Type B pancreatic cell (in vitro differentiated cells): Measurements from ENCODE around the gene IBA57. TPM values are rescaled to one million over a fixed set of nuclear protein-coding genes. Genes with fewer than 3 reads are reported as not detected.

Source experiments
- DNase-seq: peaks from one replicate; pipeline ENCODE4 v3.0.0; 2021; ENCODE audit warnings: mixed read lengths; ENCODE audit not compliant: unreplicated experiment; ENCODE audit errors: extremely low spot score
- H3K27ac Mint-ChIP-seq: 2 replicates; pipeline ENCODE4 v1.8.0; 2021; ENCODE audit warnings: mild to moderate bottlenecking, mixed read lengths
- H3K27me3 Mint-ChIP-seq: 2 replicates; pipeline ENCODE4 v1.8.0; 2021; ENCODE audit warnings: mixed read lengths
- H3K36me3 Mint-ChIP-seq: 2 replicates; pipeline ENCODE4 v1.8.0; 2021; ENCODE audit warnings: mixed read lengths
- H3K4me1 Mint-ChIP-seq: one replicate; pipeline ENCODE4 v1.8.0; 2021; ENCODE audit warnings: mixed read lengths; ENCODE audit not compliant: unreplicated experiment
- H3K4me3 Mint-ChIP-seq: 2 replicates; pipeline ENCODE4 v1.8.0; 2021; ENCODE audit warnings: mild to moderate bottlenecking, mixed read lengths
- H3K9me3 Mint-ChIP-seq: 2 replicates; pipeline ENCODE4 v1.8.0; 2021; ENCODE audit warnings: mixed read lengths
- total RNA-seq: library from RNA; stranded (reverse); gene quantifications from 2 replicates; pipeline ENCODE4 v1.2.1, GENCODE V29; 2021; ENCODE audit warnings: low replicate concordance
- TF ChIP-seq, protein P1 (sequence below): fragments of 200-600 bp; sonication (generic); conservative IDR thresholded peaks from 2 replicates; pipeline ENCODE4 v1.5.0; 2021; ENCODE audit warnings: antibody characterized with exemption, mild to moderate bottlenecking

The IBA57 gene
- total RNA-seq, 1 donor from 2014 or later: 9.5 TPM

DNA sequence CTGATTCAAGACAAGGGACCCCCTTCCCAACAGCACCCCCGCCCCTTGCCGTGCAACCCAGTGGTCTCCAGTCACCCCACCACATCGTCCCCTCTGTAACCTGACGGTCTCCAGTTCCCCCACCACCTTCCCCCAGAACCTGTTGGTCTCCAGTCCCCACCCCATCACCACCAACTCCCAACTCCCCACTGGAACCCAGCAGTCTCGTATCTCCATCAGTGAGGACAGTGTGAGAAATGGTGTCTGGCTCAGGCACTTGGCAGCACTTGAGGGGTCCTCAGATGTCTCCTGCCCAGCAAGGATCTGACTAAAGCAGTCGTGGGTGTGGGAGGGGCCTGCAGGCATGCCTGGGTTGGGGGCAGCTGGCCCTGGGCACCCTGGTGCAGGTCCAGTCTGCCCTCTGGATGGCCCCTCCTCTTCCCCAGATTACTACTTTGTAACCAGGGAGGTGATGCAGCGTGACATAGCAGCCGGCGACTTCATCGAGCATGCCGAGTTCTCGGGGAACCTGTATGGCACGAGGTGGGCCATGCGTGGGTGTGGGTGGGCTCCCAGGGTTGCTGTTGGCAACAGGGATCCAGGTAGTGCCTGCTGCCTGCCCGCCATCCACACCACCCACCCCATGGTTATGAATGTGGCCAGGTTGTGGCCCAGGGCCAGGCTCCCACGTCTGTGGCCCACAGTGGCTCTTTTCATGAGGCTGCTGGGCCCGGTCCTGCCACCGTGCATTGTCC is 19.0 kb upstream of the IBA57 start:
- Mint-ChIP-seq H3K4me3 (no peak overlapping the region), H3K27me3 (no peaks in the 10 kb centered on the region), H3K27ac (no peak overlapping the region), H3K9me3 (no peaks in the 10 kb centered on the region), H3K36me3 (no peaks in the 10 kb centered on the region), H3K4me1 (peaks cover 15% of the 10 kb centered on the region)
- no peak for DNase-seq
- TF ChIP-seq, protein P1, sequence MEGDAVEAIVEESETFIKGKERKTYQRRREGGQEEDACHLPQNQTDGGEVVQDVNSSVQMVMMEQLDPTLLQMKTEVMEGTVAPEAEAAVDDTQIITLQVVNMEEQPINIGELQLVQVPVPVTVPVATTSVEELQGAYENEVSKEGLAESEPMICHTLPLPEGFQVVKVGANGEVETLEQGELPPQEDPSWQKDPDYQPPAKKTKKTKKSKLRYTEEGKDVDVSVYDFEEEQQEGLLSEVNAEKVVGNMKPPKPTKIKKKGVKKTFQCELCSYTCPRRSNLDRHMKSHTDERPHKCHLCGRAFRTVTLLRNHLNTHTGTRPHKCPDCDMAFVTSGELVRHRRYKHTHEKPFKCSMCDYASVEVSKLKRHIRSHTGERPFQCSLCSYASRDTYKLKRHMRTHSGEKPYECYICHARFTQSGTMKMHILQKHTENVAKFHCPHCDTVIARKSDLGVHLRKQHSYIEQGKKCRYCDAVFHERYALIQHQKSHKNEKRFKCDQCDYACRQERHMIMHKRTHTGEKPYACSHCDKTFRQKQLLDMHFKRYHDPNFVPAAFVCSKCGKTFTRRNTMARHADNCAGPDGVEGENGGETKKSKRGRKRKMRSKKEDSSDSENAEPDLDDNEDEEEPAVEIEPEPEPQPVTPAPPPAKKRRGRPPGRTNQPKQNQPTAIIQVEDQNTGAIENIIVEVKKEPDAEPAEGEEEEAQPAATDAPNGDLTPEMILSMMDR: no peak

DNA sequence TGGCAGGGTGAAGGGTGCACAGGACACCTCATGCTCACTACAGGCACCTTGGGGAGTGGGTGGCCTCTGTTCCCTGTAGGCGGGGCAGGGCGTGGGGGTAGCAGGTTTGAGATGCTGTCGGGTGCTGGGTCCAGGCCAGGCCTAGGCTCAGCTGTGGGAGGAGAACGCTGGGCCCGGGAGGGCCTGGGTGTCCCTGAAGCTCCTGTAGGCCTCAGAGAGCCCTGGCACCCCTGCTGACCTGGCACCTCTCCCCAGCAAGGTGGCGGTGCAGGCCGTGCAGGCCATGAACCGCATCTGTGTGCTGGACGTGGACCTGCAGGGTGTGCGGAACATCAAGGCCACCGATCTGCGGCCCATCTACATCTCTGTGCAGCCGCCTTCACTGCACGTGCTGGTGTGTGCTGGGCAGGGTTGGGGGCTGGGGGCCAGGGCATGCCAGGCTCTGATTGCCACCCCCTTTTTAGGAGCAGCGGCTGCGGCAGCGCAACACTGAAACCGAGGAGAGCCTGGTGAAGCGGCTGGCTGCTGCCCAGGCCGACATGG is 18.4 kb upstream of the IBA57 start:
- H3K36me3 Mint-ChIP-seq: no peaks in the 10 kb centered on the region
- no peak overlapping the region for H3K4me3 Mint-ChIP-seq
- no peak overlapping the region for H3K27ac Mint-ChIP-seq
- H3K4me1 Mint-ChIP-seq: peaks cover 15% of the 10 kb centered on the region
- no peaks in the 10 kb centered on the region for H3K9me3 Mint-ChIP-seq
- no peaks in the 10 kb centered on the region for H3K27me3 Mint-ChIP-seq
- no peak for DNase-seq
- TF ChIP-seq, protein P1: no peak

DNA sequence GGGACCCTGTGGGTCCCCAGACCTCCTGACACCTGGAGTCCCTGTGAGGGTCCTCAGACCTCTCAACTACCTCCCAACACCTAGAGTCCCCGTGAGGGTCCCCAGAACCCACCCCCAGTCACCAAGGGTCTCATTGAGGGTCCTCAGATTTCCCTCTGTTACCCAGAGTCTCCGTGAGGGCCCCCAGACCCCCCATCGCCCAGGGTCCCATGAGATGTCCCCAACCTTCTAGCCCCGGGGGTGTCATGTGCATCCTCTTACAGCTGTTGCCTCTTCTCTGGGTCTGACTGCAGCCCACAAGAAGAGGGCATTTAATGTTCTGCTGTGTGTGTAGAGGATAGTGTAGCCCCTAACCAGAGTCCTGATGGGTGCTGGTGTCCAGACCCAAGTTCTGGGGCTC is 17.8 kb upstream of the IBA57 start:
- H3K27me3 Mint-ChIP-seq: no peaks in the 10 kb centered on the region
- TF ChIP-seq, protein P1: no peak
- no peaks in the 10 kb centered on the region for H3K9me3 Mint-ChIP-seq
- H3K27ac Mint-ChIP-seq: no peak overlapping the region
- no peaks in the 10 kb centered on the region for H3K36me3 Mint-ChIP-seq
- no peak overlapping the region for H3K4me3 Mint-ChIP-seq
- peaks cover 14% of the 10 kb centered on the region for H3K4me1 Mint-ChIP-seq
- no peak for DNase-seq

DNA sequence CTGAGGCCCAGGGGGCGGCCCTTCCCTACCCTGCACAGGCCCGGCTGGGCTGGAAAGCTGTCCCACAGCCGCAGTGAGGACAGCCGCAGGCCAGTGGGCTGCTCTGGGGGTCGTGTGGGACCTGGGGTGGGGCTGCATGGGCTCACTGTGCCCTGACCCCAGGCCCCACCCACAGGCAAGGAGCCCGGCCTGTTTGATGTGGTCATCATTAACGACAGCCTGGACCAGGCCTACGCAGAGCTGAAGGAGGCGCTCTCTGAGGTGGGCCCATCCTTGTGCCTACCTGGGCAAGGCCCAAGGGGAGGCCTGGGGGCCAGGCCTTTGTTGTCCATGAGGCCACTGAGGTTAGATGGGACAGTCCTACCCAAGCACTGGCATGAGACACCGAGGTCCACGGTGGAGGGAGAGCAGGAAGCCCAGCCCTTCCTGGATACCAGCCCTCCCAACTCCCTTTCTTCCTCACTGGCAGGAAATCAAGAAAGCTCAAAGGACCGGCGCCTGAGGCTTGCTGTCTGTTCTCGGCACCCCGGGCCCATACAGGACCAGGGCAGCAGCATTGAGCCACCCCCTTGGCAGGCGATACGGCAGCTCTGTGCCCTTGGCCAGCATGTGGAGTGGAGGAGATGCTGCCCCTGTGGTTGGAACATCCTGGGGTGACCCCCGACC is 17.3 kb upstream of the IBA57 start:
- Mint-ChIP-seq H3K36me3 (no peaks in the 10 kb centered on the region), H3K4me1 (peaks cover 8% of the 10 kb centered on the region), H3K9me3 (no peaks in the 10 kb centered on the region), H3K27me3 (no peaks in the 10 kb centered on the region), H3K27ac (no peak overlapping the region), H3K4me3 (no peak overlapping the region)
- DNase-seq: peak; percentile 58
- TF ChIP-seq, protein P1: no peak

DNA sequence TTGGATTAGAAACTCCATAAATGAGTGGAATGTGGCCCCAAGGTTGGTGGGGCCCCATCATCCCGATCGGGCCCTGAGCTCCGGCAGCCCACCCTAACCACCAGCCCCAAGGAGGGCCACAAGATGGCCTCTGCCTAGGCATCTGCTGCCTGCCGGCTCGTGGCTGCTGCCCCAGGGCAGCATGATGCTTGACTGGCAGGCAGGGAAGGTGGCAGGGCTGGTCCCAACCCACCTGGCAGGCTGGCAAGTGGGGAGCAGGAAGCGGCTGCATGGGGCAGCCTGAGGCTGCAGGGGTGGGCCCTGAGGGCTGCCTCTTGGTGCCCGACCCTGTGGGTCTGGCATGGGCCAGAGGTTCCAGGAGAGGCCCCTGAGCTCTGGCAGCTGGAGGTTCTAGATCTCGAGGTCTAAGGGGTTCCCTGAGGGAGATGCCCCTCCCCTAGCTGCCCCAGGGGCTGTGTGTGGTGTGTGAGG is 16.6 kb upstream of the IBA57 start:
- H3K36me3 Mint-ChIP-seq: no peaks in the 10 kb centered on the region
- TF ChIP-seq, protein P1: no peak
- DNase-seq: no peak
- H3K27ac Mint-ChIP-seq: no peak overlapping the region
- H3K4me1 Mint-ChIP-seq: peaks cover 2% of the 10 kb centered on the region
- no peaks in the 10 kb centered on the region for H3K27me3 Mint-ChIP-seq
- H3K4me3 Mint-ChIP-seq: no peak overlapping the region
- H3K9me3 Mint-ChIP-seq: no peaks in the 10 kb centered on the region
